Hepatic stellate cell (primary cell): Measurements from ENCODE around the gene APOBEC3F.
A peak's percentile ranks its signal among the peaks of the same experiment; 100 is the strongest.
"Not testable (repeated sequence)": the region's sequence is repeated elsewhere in the genome, so short reads cannot be mapped to it uniquely, and the experiment has no call there.

ENCODE experiments used
- DNase-seq: peaks from one replicate; pipeline ENCODE4 v3.0.0; 2011; ENCODE audit warnings: low spot score

The APOBEC3F gene

DNA sequence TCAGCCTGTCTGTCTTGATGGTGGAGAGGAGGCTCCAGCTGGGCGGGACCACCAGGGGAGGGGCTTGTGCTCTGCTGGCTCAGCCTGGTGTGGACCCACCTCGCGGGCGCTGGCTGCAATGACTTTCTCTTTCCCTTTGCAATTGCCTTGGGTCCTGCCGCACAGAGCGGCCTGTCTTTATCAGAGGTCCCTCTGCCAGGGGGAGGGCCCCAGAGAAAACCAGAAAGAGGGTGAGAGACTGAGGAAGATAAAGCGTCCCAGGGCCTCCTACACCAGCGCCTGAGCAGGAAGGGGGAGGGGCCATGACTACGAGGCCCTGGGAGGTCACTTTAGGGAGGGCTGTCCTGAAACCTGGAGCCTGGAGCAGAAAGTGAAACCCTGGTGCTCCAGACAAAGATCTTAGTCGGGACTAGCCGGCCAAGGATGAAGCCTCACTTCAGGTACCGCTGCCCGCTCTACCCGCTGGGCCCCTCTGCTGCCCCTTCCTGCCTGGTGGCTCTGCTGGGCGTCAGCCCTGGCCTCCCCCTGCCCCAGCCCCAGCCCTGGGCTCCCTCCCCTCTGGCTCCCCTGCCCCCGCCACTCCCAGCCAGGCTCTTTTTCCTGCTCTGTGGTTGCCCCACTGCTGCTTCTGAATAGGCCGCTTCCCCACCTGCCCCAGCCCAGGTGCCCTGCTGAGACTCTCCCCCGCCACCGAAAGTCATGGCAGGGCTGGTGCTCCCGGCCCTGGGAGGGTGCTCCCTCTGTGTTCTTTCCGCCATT is at the start of gene APOBEC3F:
APOBEC3F (plus strand) TSS at position 327 of the 759 bp plus-strand sequence; CDS start at position 424, 97 bp downstream.
- peak; percentile 21 for DNase-seq

GRCh38 chr22:38992871-38993371 is 47.7 kb upstream of the APOBEC3F start:
- DNase-seq, result not testable (repeated sequence)

- DNase-seq, result no peak
Measured at GRCh38 chr22:38996105-38996504, 44.6 kb upstream of the APOBEC3F start.

GRCh38 chr22:38997518-38997917 is 43.1 kb upstream of the APOBEC3F start:
- no peak for DNase-seq

DNA sequence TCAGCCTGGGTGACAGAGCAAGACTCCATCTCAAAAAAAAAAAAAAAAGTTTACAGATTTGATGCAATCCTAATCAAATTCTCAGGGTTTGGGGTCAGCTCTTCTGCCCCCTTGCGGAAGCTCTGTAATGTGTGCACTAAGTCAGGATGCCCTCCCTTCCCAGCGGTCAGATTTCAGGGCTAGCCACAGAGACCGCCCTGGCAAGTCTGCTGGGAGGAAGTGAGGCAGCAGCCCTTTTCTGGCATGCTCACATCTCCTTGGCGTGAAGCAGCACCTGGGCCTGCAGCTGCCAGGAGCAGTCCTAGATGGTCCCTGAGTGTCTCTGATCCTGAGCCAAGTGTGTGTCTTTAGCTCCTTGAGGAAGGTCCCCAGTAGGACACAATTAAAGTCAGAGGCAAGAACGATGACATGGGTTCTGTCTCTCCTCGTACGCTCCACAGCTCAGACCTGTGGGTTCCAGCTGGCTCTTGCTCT is 37.5 kb upstream of the APOBEC3F start:
- DNase-seq, result peak; percentile 87

DNA sequence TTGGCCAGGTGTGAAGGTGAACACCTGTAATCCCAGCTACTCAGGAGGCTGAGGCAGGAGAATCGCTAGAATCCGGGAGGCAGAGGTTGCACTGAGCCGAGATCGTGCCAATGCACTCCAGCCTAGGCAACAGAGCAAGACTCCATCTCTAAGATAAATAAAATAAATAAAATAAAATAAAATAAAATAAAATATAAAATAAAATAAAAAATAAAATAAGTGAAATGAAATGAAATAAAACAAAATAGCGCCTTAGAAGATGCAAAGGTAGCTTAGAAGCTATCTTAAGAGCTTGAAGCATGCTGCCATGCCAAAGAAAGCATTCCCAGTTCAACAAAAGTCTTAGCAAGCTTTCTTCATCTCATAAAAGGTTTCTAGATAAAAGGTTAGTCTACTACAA is 33.5 kb upstream of the APOBEC3F start:
- DNase-seq, result no peak

DNA sequence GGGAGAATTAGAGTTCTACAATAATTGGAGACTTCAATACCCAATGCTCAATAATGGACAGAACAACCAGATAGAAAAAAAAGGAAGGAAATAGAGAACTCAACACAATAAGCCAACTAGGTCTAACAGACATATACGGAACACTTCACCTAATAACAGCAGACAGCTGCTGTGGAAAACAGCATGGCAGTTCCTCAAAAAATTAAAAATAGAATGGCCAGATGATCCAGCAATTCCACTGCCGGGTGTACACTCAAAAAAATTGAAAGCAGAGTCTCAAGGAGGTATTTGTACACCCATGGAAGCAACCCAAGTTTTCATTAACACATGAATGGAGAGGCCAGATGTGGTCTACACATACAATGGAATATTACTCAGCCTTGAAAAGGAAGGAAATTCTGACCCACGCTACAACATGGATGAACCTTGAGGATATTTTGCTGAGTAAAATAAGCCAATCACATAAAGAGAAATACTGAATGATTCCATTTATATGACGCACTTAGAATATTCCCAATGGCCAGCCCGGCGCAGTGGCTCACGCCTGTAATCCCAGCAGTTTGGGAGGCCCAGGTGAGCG is 32.3 kb upstream of the APOBEC3F start:
- not testable (repeated sequence) for DNase-seq

DNA sequence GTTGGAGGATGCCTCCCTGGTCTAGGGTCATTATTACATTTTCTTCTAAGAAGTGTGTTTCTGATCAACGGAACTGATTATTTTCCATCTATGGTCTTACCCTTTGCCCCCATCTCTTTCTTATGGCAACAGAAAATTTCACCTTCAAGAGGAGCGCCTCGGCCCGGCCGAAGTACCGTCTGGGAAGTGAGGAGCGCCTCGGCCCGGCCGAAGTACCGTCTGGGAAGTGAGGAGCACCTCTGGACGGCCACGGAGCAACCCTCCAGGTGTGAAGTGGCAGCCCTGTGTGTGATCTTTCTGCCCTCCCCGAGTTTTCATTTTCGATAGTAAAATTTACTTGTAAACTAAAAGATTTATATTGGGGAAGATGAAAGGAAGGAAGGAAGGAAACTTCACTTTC is 29.7 kb upstream of the APOBEC3F start:
- no peak for DNase-seq

GRCh38 chr22:39012533-39013511 is 27.8 kb upstream of the APOBEC3F start:
- DNase-seq, result no peak

- DNase-seq, result not testable (repeated sequence)
Measured at GRCh38 chr22:39013561-39013941, 27.1 kb upstream of the APOBEC3F start.

DNA sequence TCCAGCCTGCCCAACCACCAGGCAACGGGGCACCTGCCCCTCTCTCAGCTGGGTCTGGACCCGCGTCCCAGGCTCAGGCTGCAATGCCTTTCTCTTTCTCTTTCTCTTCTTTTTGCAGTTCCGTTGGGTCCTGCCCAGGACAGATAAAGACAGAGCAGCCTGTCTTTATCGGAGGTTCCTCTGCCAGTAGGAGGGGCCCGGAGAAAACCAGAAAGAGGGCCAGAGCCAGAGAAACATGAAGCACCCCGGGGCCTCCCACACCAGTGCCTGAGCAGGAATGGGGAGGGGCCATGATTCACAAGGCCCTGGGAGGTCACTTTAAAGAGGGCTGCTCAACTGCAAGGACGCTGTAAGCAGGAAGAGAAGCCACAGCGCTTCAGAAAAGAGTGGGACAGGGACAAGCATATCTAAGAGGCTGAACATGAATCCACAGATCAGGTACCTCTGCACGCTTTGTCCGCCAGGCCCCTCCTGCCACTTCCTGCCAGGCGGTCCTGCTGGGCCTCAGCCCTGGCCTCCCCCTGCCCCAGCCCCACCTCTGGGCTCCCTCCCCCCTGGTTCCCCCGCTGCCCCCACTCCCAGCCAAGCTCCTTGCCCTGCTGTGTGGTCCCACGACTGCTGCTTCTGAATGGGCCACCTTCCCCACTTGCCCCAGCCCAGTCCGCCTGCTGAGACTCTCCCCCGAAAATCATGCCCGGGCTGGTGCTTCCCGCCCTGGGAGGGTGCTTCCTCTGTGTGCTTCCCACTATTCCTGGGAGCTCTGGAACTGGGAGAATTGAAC is 26.5 kb upstream of the APOBEC3F start, which contains the start of gene APOBEC3C:
APOBEC3C (plus strand) TSS at position 316 of the 781 bp plus-strand sequence; CDS start at position 422, 106 bp downstream.
- DNase-seq, result peak; percentile 88

DNA sequence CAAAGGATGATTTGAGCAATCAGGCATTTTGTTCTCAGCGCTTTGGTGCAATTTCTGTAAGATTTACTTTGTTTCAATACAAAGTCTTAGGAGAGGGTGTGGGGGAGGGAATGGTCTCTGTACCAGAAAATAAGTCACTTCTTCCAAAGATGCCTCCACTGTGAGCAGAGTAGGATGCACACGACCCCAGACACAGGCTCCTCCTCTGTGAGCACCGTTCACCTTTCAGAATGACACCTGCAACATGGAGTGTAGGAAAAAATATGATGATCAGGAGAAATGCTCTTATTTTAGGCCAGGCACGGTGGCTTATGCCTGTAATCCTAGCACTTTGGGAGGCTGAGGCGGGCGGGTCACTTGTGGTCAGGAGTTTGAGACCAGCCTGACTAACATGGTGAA is 25.9 kb upstream of the APOBEC3F start:
- not testable (repeated sequence) for DNase-seq

DNA sequence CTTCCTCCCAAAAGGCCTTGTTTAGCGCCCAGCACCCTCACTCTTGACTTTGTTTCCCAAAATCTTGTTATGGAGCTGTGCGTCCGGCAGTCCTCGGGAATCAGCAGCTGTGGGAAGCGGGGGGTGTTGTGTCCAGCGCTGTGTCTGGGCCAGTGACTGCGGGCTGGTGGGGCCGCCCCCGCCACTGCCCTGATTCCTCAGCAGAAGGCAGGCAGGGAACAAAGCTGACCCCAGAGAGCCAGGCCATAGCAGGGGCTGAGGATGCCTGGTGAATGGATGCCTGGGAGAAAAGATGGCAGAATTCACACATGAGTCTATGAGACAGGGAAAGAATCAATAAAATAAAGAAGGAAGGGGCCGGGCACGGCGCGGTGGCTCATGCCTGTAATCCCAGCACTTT is 24.1 kb upstream of the APOBEC3F start:
- DNase-seq, result no peak

- DNase-seq, result no peak
Measured at GRCh38 chr22:39017596-39018365, 22.9 kb upstream of the APOBEC3F start.

DNA sequence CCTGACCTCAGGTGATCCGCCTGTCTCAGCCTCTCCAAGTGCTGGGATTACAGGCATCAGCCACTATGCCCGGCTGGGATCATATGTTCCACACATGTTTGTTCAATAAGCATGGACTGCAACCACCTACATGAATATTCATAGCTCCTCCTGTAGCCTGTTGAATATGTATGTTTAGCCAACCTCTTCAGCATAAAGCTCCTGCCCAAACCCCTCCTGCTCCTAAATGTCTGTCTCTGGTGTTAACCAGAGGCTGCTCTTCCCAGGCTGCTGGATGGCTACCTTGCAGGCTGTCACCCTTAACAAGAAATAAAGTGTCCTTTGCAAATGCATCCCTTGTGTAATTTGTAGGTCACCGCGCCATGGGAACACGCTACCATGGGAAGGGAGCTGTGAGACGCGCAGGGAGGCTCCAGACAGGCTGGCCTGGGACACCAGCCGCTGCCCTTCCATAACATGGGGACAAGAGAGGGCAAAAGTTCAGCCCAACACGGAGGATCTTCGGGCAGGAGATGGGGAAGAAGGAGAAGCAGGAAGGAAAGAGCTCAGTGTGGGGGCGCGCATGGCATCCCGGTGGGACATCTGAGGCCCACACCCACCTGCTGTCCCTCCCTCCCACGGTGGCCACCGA is 20.5 kb upstream of the APOBEC3F start:
- DNase-seq, result not testable (repeated sequence)

- DNase-seq, result no peak
Measured at GRCh38 chr22:39021552-39022250, 19.0 kb upstream of the APOBEC3F start.

DNA sequence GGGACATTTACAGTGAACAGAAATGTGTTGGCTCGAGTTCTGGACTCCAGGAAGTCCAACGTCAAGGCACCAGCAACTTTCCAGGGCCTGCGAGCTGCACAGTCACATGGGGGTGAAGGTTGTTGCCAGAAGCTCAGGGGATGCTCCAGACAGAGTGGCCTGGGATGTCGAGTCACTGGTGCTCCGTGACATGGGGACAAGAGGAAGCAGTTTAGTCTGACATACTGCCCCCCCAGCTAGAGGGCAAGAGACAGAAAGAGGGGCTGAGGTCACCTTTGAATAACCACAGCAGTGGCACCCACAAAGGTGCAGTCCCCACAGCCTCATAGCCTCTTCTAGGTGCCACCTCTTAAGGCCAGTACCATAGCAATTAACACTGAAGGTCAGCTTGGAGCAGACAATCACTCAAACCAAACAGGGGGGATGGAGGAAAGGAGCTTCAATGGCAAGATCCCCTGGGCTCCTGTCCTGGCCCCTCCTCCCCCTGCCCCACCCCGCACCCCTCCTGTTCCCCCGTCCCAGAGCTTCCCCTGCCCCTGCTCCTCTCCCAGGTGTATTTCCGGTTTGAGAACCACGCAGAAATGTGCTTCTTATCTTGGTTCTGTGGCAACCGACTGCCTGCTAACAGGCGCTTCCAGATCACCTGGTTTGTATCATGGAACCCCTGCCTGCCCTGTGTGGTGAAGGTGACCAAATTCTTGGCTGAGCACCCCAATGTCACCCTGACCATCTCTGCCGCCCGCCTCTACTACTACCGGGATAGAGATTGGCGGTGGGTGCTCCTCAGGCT is 15.9 kb upstream of the APOBEC3F start:
- no peak for DNase-seq

DNA sequence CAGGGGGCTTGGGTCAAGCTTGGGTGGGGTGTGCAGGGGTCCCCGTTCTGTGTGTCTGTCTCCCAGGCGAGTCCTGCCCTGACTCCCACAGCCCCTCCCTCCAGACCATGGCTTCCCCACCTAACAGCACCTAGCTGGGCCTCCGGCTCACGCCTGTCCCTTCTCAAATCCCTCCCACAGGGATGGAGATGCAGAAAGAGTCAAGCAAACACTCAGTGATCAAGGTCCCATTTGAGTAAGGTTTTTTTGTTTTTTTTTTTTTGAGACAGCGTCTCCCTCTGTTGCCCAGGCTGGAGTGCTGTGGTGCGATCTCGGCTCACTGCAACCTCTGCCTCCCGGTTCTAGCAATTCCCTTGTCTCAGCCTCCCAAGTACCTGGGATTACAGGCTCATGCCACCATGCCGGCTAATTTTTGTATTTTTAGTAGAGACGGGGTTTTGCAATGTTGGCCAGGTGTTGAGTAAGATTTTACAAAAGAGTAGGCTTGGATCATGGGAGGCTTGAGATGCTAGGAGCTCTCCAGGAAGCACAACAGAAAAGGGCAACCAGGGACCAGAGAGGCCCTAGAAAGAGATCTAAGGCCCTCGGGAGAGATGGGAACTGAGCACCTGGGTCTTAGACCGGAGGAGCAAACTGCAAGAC is 14.0 kb upstream of the APOBEC3F start:
- DNase-seq, result no peak
